Natural killer cell (primary cell): ENCODE measurements around the gene CCDC40. TPM values are rescaled to one million over a fixed set of nuclear protein-coding genes. Genes with fewer than 3 reads are reported as not detected.
A peak's percentile ranks its signal among the peaks of the same experiment; 100 is the strongest.

Source experiments
- ATAC-seq, 3 donors: fragments of 150-1000 bp in 2 of 3; fragments of 200-7000 bp in 1 of 3; cut with Tn5 transposase; 1 replicate in 1 of 3; 2 replicates in 2 of 3; pipeline ENCODE4 v1.10.0; 2021; ENCODE audit warnings: mild to moderate bottlenecking in 2 of 3, moderate library complexity in 2 of 3
- DNase-seq, 2 donors: peaks; one replicate each; pipeline versions ENCODE4 v3.0.0 to v3.0.0-alpha.2; 2013 to 2021; ENCODE audit warnings: mixed read lengths in 1 of 2
- H3K27ac ChIP-seq: one replicate; pipeline ENCODE4 v1.5.1; 2013; ENCODE audit warnings: mild to moderate bottlenecking, low read length
- H3K27me3 ChIP-seq: one replicate; pipeline ENCODE4 v1.6.1; 2013; ENCODE audit warnings: low read length; ENCODE audit not compliant: control insufficient read depth, insufficient read depth
- H3K36me3 ChIP-seq: one replicate; pipeline ENCODE4 v1.6.1; 2013; ENCODE audit warnings: low read length; ENCODE audit not compliant: control insufficient read depth, insufficient read depth
- H3K4me1 ChIP-seq: one replicate; pipeline ENCODE4 v1.6.1; 2013; ENCODE audit warnings: low read length; ENCODE audit not compliant: control insufficient read depth, insufficient read depth
- H3K4me3 ChIP-seq: one replicate; pipeline ENCODE4 v1.5.1; 2013; ENCODE audit warnings: low read length
- H3K9me3 ChIP-seq: one replicate; pipeline ENCODE4 v1.6.1; 2013; ENCODE audit warnings: low read length; ENCODE audit not compliant: control insufficient read depth, insufficient read depth
- H3K27ac Mint-ChIP-seq, 2 donors: one replicate each; pipeline ENCODE4 v1.8.0; 2022; ENCODE audit warnings: mild to moderate bottlenecking in 2 of 2, mixed read lengths in 2 of 2, moderate library complexity in 1 of 2
- H3K27me3 Mint-ChIP-seq, 2 donors: one replicate each; pipeline ENCODE4 v1.8.0; 2022; ENCODE audit warnings: low read depth in 2 of 2, mixed read lengths in 2 of 2
- H3K36me3 Mint-ChIP-seq: one replicate; pipeline ENCODE4 v1.8.0; 2022; ENCODE audit warnings: mixed read lengths
- H3K4me1 Mint-ChIP-seq, 2 donors: one replicate each; pipeline ENCODE4 v1.8.0; 2022; ENCODE audit warnings: mixed read lengths in 2 of 2
- H3K4me3 Mint-ChIP-seq: one replicate; pipeline ENCODE4 v1.8.0; 2022; ENCODE audit warnings: mild to moderate bottlenecking, moderate library complexity, mixed read lengths
- H3K9me3 Mint-ChIP-seq, 2 donors: one replicate each; pipeline ENCODE4 v1.8.0; 2022; ENCODE audit warnings: mixed read lengths in 2 of 2
- WGBS: methylation state at CpG from one replicate; pipeline ENCODE4 v1.1.7; 2013; ENCODE audit warnings: missing lambda C conversion rate; ENCODE audit not compliant: insufficient coverage; 5-methylcytosine and 5-hydroxymethylcytosine counted together
- intact Hi-C: fragments of 100-400 bp; cut with micrococcal nuclease; formaldehyde crosslinking; loops from one replicate; pipeline ENCODE4 v1.14.2; 2022
- total RNA-seq, 4 donors: library from RNA; stranded (reverse); fragments of 120-200 nt in 1 of 4; gene quantifications; one replicate each; pipeline versions ENCODE4 v1.2.3 to v1.2.4, GENCODE V29; 2013 to 2022
- TF ChIP-seq, protein P1 (sequence below): fragments of 200-600 bp; IDR thresholded peaks from one replicate; pipeline ENCODE4 v1.8.0; 2022; ENCODE audit warnings: antibody characterized with exemption

CCDC40 gene
- 1 to 10 TPM in 2 of 3 donors, under 1 TPM in 1; 0.95 to 2.4 (median 1.5) TPM for total RNA-seq
- 0.34 TPM for total RNA-seq (2013)

- H3K27ac Mint-ChIP-seq: peak within 1 kb of the TSS; percentile 77 to 94
- WGBS: under 1% methylated on average over 89 of the region's 89 CpGs
- H3K9me3 Mint-ChIP-seq: no peaks in the 10 kb centered on the region
- H3K36me3 Mint-ChIP-seq: no peaks in the 10 kb centered on the region
- ATAC-seq (peak; percentile 77 to 90 (median 82)), DNase-seq (peak; percentile 80 to 92)
- peak within 1 kb of the TSS; percentile 89 for H3K4me3 Mint-ChIP-seq
- Histone ChIP-seq H3K27ac (peak within 1 kb of the TSS; percentile 79), H3K27me3 (peaks cover 13% of the 10 kb centered on the region), H3K4me1 (peaks cover 20% of the 10 kb centered on the region), H3K4me3 (peak within 1 kb of the TSS; percentile 68), H3K36me3 (no peaks in the 10 kb centered on the region), H3K9me3 (no peaks in the 10 kb centered on the region)
- peaks cover 13 to 20% of the 10 kb centered on the region in 2 donors for H3K4me1 Mint-ChIP-seq
- intact Hi-C loops: no loop called here
- TF ChIP-seq, protein P1, sequence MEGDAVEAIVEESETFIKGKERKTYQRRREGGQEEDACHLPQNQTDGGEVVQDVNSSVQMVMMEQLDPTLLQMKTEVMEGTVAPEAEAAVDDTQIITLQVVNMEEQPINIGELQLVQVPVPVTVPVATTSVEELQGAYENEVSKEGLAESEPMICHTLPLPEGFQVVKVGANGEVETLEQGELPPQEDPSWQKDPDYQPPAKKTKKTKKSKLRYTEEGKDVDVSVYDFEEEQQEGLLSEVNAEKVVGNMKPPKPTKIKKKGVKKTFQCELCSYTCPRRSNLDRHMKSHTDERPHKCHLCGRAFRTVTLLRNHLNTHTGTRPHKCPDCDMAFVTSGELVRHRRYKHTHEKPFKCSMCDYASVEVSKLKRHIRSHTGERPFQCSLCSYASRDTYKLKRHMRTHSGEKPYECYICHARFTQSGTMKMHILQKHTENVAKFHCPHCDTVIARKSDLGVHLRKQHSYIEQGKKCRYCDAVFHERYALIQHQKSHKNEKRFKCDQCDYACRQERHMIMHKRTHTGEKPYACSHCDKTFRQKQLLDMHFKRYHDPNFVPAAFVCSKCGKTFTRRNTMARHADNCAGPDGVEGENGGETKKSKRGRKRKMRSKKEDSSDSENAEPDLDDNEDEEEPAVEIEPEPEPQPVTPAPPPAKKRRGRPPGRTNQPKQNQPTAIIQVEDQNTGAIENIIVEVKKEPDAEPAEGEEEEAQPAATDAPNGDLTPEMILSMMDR: no peak
- peaks cover 20 to 21% of the 10 kb centered on the region in 2 donors for H3K27me3 Mint-ChIP-seq
These were observed at the start of gene CCDC40 for GRCh38 chr17:80035937-80036714. TSS of gene CCDC40 (plus strand) at chr17:80036642. CDS start at chr17:80036663, 21 bp downstream.

DNA sequence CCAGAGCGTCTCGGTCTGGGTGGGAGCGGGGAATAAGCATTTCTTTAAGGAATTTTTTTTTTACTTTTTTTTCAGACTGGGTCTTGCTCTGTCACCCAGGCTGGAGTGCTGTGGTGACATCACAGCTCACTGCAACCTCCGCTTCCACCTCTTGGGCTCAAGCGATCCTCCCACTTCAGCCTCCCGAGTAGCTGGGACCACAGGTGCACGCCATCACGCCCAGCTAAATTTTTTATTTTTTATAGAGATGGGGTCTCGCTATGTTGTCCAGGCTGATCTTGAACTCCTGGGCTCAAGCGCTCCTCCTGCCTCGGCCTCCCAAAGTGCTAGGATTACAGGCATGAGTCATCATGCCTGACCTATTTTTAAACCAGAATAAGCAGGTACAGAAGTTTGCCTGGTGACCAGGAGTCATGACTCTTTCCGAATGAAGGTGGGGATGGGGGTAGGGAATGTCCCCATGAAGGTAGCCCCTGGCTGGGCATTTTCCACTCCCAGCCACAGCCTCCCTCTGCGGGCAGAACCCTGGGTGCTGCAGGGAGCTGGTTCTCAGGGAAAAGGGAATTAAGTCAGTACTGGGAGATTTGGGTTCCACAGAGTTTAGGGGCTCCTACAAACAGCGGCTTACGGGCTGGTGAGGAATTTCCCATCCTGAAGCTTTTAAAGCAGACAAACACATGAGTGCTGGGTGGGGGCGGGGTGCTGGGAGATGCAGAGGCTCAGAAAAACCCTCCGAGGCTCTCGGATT is 49.1 kb upstream of the CCDC40 start:
- H3K4me1 Mint-ChIP-seq: peaks cover 3 to 7% of the 10 kb centered on the region in 2 donors
- H3K27me3 ChIP-seq: no peaks in the 10 kb centered on the region
- no peak for DNase-seq
- intact Hi-C loops: no loop called here
- WGBS: 97% methylated on average over 17 of the region's 18 CpGs
- TF ChIP-seq, protein P1: no peak
- no peak for ATAC-seq
- no peak overlapping the region for H3K27ac ChIP-seq
- no peaks in the 10 kb centered on the region for H3K36me3 ChIP-seq
- H3K27me3 Mint-ChIP-seq: peaks cover 4 to 9% of the 10 kb centered on the region in 2 donors
- H3K9me3 Mint-ChIP-seq: no peaks in the 10 kb centered on the region
- H3K4me3 Mint-ChIP-seq: no peak overlapping the region
- H3K4me3 ChIP-seq: no peak overlapping the region
- H3K4me1 ChIP-seq: peaks cover 13% of the 10 kb centered on the region
- H3K36me3 Mint-ChIP-seq: no peaks in the 10 kb centered on the region
- no peaks in the 10 kb centered on the region for H3K9me3 ChIP-seq
- no peak overlapping the region for H3K27ac Mint-ChIP-seq

DNA sequence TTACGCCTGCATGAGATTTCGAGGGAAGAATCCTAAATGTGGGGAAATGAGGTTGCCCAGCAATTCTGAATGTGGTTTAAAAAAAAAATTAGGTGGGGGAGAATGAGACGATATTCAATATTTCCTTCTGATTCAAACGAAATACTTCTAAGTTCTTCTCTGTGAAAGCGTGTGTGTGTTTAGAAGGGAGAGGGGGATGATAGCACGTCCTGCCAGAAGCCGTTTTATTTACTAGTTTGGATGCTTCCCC is 48.6 kb upstream of the CCDC40 start:
- intact Hi-C loops: no loop called here
- WGBS: 87% methylated on average over 7 of the region's 7 CpGs

More for the DNA sequence above, 48.6 kb upstream of the CCDC40 start:
- TF ChIP-seq, protein P1: no peak
- H3K27ac ChIP-seq: no peak overlapping the region
- H3K4me1 Mint-ChIP-seq: peaks cover 8 to 12% of the 10 kb centered on the region in 2 donors
- H3K9me3 ChIP-seq: no peaks in the 10 kb centered on the region
- H3K27ac Mint-ChIP-seq: no peak overlapping the region
- no peak overlapping the region for H3K4me3 ChIP-seq
- H3K36me3 Mint-ChIP-seq: no peaks in the 10 kb centered on the region
- H3K27me3 Mint-ChIP-seq: peaks cover 9 to 14% of the 10 kb centered on the region in 2 donors
- no peaks in the 10 kb centered on the region for H3K36me3 ChIP-seq
- DNase-seq (no peak), ATAC-seq (no peak)
- peaks cover 18% of the 10 kb centered on the region for H3K4me1 ChIP-seq
- peaks cover 4% of the 10 kb centered on the region for H3K27me3 ChIP-seq
- no peak overlapping the region for H3K4me3 Mint-ChIP-seq
- H3K9me3 Mint-ChIP-seq: no peaks in the 10 kb centered on the region
